ENCODE results near the gene GPN1.

The GPN1 gene

GRCh38 chr2:27628767-27629709 is at the start of gene GPN1, which contains the start of gene CCDC121:
TSS of gene GPN1 (plus strand) at chr2:27629050. CDS start at chr2:27629059, 9 bp downstream.
TSS of gene CCDC121 (minus strand) at chr2:27629012. CDS start at chr2:27627799, 1,213 bp downstream.
- peak within 1 kb of the TSS; percentile 99 for H3K4me3 ChIP-seq (ENCODE audit: low read depth, low read length)
- DNase-seq (ENCODE audit: low read depth), result no peak
- TF ChIP-seq CTCF (IDR thresholded peaks at IDR 0.05; ENCODE audit: control insufficient read depth, extremely low read depth, insufficient read depth), result no peak

- no peak for TF ChIP-seq CTCF (IDR thresholded peaks at IDR 0.05; ENCODE audit: control insufficient read depth, extremely low read depth, insufficient read depth)
- DNase-seq (ENCODE audit: low read depth), result no peak
- H3K4me3 ChIP-seq (ENCODE audit: low read depth, low read length), result no peak overlapping the region
Observed at GRCh38 chr2:27581417-27582128, 47.3 kb upstream of the GPN1 start.

- TF ChIP-seq CTCF (IDR thresholded peaks at IDR 0.05; ENCODE audit: control insufficient read depth, extremely low read depth, insufficient read depth), result no peak
- no peak for DNase-seq (ENCODE audit: low read depth)
- H3K4me3 ChIP-seq (ENCODE audit: low read depth, low read length), result peak overlapping the region; percentile 87
Observed at GRCh38 chr2:27582129-27582694, 46.6 kb upstream of the GPN1 start.

- peak within 1 kb of the TSS; percentile 87 for H3K4me3 ChIP-seq (ENCODE audit: low read depth, low read length)
- no peak for TF ChIP-seq CTCF (IDR thresholded peaks at IDR 0.05; ENCODE audit: control insufficient read depth, extremely low read depth, insufficient read depth)
- DNase-seq (ENCODE audit: low read depth), result peak; percentile 56
Observed at GRCh38 chr2:27582695-27583389, 46.0 kb upstream of the GPN1 start, which contains the start of gene ZNF512. TSS of gene ZNF512 (plus strand) at chr2:27583042. CDS start at chr2:27583113, 71 bp downstream.

GRCh38 chr2:27583390-27583915 is 45.4 kb upstream of the GPN1 start:
- peak overlapping the region; percentile 87 for H3K4me3 ChIP-seq (ENCODE audit: low read depth, low read length)
- DNase-seq (ENCODE audit: low read depth), result no peak
- TF ChIP-seq CTCF (IDR thresholded peaks at IDR 0.05; ENCODE audit: control insufficient read depth, extremely low read depth, insufficient read depth), result no peak

- DNase-seq (ENCODE audit: low read depth), result no peak
- TF ChIP-seq CTCF (IDR thresholded peaks at IDR 0.05; ENCODE audit: control insufficient read depth, extremely low read depth, insufficient read depth), result no peak
- peak overlapping the region; percentile 87 for H3K4me3 ChIP-seq (ENCODE audit: low read depth, low read length)
Observed at GRCh38 chr2:27584597-27584996, 44.3 kb upstream of the GPN1 start.

Data from LNCaP clone FGC (cell line).